Medulla oblongata (tissue), 1 donor: Measurements from ENCODE around the gene UFD1.

Source experiments
- DNase-seq: peaks from one replicate; pipeline ENCODE4 v3.0.0-alpha.2; 2015; ENCODE audit errors: extremely low spot score

UFD1 gene

DNA sequence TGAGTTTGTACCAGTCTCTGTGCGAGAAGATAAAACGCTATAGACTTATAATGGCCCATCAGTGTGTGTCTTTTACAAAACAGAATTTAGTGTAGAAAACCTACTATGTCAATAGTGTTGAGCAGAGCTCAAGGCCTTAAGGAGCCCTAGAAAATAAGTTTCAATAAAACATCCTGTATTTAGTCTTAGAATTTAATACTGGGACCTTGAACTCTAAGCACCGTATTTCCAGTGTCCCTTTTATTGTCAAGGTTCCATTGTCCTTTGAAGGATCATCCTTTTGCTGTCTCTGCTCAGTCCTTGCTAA is 17.3 kb upstream of the UFD1 start:
- DNase-seq, result no peak

DNA sequence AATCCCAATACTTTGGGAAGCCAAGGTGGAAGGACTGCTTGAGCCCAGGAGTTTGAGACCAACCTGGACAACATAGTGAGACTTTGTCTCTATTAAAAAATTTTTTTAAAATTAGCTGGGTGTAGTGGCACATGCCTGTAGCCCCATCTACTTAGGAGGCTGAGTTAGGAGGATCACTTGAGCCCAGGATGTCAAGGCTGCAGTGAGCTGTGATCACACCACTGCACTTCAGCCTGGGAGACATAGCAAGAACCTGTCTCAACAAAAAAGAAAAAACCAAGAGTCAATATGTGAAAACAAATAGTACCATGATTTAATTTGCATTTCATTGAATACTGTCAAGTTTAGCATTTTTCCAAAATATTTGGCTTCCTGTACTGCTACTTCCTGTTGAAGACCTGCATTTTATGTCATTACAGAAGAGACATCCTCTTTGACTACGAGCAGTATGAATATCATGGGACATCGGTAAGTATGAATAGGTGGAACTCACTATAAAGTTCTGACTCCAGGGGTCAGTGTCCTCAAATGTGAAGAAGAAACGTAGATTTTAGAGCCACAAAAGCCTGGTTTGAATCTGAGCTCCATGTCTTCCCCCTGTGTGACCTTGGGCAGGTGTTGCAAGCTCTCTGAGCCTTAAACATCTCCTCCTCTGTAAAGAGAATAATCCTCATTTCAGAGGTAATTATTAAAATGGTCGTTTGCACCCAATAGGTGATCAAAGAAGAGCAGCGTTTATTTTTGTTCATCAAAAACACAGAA is 16.8 kb upstream of the UFD1 start:
- no peak for DNase-seq

DNA sequence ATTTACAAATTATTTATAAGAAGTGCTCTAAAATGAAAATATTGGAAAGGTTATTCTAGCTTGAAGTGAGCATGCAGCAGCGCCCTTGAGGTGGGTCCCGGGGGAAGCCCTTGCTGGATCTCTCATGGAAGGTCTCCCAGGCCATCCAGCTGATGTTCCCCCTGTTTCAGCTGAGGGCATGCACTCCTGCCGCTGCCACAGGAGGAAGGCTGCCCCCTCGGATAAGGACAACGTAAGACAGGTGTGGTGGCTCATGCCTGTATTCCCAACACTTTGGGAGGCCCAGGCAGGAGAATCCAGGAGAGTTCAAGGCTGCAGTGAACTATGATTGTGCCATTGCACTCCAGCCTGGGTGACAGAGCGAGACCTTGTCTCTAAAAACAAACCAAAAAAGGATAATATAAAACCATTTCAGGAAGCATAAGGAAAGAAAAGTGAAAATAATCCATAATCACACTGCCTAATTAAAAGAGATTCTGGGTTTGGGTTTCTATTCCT is 15.7 kb upstream of the UFD1 start:
- DNase-seq, result no peak

DNA sequence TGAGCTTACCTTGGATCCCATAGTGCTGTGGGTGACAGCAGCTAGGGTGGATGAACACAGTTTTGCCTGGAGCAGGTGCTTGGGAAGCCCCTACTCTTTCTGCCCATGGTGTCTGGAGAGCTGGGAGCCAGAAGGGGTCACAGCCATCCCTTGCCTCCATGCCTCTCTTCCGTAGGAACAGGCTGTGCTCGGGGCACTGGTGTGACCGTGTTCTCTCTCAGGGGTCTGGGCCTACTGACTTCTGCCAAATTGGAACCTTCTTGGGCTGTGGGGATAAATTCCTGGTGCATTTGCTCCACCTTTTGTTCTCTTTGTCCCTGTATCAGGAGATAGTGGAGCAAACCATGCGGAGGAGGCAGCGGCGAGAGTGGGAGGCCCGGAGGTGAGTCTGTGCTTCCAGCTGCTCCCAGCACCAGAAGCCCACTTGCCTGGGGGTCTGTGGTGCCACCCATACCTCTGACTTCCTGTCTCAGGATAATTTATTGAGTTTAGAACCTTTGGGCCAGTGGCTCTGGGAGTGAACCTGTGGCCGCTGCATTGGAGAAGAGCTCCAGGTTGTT is 15.1 kb upstream of the UFD1 start:
- no peak for DNase-seq

DNA sequence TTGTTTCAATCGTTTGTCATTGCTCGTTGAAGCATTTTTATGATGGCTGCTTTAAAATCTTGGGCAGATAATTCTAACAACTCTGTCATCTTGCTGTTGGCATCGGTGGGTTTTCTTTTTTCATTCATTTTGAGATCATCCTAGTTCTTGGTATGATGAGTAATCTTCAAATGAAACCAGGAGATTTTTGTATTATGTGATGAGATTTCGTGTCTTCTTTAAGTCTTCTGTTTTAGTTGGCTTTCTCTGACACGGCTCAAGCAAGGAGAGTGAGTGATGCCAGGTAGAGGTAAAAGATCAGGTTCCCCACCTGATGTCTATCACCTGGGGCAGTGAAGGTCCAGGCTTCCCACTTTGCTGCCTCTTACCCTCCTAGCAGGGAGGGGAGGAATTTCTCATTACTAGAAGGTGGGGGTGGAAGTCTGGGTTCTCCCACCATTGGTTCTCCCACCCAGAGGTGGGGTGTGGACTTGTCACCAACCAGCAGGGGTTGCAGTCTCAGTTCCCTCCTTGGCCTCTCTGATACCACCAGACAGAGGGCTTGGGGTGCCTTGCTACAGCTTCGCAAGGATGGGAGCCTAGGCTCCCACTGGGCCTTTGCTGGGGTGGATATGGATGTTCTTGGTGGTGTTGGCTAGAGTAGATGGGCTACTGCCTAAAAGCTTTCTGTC is 13.6 kb upstream of the UFD1 start:
- DNase-seq, result no peak

DNA sequence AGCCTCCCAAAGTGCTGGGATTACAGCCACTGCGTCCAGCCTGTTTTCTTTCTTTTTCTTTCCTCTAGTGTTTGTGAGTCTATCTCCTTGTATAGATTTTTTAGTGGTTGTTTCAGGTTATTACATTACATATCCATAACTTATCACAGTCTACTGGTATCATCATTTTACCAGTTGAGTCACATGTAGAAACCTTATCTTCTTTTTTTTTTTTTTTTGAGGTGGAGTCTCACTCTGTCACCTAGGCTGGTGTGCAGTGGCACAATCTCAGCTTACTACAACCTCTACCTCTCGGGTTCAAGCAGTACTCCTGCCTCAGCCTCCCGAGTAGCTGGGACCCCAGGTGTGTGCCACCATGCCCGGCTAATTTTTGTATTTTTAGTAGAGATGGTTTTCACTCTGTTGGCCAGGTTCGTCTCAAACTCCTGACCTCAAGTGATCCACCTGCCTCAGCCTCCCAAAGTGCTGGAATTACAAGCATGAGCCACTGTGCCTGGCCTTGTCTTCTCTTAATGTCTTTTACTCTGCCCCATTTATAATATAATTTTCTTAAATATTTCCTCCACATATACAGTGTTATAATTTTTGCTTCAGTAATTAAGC is 11.7 kb upstream of the UFD1 start:
- no peak for DNase-seq

DNA sequence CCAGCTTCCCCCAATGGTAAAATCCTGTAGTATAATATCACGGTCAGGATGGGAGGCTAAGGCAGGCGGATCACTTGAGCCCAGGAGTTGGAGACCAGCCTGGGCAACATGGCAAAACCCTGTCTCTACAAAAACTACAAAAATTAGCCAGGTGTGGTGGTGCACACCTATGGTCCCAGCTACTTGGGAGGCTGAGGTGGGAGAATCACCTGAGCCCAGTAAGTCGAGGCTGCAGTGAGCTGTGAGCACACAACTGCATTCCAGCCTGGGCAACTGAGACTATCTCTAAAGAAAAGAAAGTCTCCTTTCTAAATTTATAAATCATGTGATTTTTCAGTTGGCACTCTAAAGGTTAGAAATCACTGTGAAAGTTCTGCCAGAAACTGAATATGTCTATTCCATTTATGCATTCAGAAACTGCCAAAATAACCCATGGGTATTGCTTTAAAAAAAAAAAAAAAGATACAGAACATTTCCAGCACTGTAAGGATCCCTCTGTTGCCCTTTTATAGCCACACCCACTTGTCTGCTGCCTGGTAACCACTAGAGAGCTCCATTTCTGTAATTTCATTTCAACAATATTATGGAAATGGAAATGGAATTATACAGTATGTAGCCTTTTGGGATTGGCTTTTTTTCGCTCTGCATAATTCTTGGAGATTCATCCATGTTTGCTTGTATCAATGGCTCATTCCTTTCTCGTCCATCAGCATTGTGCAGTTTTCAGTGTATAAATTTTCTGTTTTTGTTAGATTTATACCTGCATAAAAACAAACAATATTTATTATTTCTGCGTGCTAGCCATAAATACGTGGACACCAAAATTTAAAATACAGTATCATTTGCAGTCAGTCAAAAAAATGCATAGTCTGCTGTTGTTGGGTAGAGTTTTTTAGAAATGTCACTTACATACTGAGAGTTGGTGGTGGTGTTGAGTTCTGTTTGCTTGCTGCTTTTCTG is 10.2 kb upstream of the UFD1 start:
- no peak for DNase-seq

DNA sequence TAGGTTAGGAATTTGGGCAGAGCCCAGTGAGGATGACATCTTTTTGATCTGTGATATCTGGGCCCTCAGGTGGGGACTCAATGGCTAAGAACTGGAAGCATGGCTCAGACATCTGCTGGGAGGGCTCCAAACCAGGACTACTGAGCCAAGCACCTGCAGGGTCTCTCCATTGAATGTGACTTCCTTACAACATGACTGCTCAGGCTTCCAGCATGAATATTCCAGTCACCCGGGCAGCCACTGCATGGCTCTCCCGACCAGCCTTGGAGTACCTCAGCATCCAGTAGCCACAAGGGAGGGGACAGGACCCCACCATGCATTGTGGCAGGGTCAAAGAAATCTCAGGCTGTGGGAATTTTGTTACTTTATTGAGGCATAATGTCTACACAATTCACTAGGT is 9.3 kb upstream of the UFD1 start:
- DNase-seq, result no peak

DNA sequence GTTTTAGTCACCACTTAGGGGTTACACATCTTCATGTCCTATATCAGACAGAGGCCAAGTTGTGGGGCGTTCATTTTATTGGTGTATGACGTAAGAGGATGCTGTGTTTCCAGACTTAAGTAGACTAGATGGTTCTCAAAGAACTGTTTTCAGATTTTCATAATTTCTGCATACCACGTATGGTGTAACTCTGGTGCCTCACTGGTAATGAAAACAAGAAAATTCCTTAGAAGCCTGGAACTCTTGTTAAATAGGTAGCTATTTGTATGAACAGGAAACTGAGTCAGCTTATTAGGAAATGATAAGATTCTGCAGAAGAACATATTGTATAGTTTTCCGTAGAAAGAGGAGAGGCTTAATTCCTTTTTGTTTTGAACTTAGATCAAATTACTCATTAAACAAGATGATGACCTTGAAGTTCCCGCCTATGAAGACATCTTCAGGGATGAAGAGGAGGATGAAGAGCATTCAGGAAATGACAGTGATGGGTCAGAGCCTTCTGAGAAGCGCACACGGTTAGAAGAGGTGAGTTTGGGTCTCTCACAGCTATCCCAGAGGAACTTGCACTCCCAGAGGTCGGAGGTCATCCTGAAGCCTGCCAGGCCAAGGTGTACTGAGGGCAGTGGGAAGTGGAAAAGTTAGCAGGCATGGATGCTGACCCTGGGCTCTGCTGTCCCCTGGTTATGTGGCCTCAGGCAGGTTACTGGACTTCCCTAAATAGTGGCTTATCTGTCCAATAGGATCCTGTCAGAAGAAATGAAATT is 4.7 kb upstream of the UFD1 start:
- DNase-seq, result no peak

DNA sequence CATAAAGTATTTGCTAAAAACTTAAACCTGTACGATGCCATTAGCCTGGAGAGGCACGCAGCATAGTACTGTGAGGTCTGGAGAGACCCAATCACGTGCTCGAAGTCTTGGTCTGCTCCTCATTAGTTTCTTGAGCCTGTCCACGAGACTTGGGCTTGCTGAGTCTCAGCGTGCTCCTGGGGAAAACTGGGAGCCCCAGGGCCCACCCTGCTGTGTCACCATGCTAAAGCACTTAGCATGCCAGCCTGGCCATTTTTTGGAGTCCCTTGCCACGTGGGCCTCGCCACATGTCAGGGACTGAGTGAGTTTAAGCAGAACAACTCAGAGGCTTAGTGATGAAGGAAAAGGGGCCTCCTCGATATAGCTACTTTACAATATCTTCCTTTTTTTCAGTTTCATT is 3.3 kb upstream of the UFD1 start:
- DNase-seq, result no peak

DNA sequence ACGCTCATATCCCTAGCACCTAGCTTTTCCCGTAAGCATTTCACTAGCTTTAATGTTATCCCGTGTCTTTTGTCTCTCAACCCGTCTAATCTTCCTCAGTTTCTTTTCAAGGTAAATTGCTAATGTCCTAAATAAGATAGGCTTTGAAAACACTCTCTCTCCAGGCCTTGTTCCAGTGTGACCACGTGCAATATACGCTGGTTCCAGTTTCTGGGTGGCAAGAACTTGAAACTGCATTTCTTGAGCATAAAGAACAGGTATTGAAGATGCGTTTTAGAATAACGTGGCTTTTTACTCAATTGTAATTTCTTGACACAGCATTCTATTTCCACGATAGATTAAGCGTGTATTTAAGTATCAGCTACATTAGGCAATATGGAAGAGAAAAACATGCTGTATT is 1.8 kb upstream of the UFD1 start:
- no peak for DNase-seq

DNA sequence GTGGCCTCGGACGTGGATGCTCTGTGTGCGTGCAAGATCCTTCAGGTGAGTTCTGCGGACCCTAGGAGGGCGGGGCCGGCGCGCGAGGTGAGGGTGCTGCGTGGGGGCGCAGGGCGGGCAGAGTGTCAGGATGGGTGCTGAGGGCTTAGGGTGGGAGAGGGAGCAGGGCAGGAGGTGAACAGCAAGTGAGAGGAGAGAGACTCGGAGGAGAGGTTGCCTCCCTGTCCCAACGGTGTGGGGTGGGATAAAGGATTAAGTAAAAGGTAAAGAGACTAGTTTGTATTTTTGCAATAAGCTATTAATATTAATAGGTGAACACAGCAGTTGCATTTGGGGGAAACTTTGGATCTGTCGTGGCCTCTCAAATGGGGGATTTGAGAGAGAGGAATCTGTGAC is 1.2 kb upstream of the UFD1 start:
- no peak for DNase-seq

DNA sequence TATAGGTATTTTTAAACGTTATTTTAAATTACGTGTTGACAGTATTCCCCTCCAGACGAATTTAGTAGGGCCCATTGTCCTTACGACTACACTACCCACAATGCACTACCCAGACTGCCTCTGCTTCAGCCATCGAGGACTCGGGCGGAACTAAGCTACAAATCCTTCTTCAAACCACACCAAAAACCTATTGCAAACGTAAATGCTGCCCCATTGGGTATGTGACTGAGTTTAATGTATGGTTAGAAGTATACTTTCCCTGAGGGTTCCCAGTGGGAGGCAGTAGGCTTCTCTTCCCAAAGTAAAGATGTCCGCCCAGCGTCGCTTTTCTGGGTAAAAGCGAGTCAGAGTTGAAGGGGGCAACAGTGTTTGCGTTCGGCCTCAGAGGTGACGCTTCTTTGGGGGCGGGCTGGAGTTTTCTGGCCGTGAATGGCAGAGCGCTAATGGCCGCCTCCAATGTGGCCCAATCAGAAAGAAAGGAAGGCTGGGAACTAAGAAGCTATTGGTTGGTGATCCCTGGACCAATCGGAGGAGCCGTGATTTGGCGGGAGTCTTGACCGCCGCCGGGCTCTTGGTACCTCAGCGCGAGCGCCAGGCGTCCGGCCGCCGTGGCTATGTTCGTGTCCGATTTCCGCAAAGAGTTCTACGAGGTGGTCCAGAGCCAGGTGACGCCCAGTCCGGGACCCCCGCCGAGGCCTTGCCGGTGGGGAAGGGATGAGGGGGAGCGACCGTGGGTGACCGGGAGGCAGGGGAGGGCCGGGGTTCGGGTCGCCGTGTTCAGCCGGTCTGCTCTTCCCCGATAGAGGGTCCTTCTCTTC is 571 bp upstream of the UFD1 start, which contains the start of gene CDC45:
CDC45 (plus strand) TSS at position 566 of the 818 bp plus-strand sequence; CDS start at position 615, 49 bp downstream.
- DNase-seq, result peak; percentile 99

DNA sequence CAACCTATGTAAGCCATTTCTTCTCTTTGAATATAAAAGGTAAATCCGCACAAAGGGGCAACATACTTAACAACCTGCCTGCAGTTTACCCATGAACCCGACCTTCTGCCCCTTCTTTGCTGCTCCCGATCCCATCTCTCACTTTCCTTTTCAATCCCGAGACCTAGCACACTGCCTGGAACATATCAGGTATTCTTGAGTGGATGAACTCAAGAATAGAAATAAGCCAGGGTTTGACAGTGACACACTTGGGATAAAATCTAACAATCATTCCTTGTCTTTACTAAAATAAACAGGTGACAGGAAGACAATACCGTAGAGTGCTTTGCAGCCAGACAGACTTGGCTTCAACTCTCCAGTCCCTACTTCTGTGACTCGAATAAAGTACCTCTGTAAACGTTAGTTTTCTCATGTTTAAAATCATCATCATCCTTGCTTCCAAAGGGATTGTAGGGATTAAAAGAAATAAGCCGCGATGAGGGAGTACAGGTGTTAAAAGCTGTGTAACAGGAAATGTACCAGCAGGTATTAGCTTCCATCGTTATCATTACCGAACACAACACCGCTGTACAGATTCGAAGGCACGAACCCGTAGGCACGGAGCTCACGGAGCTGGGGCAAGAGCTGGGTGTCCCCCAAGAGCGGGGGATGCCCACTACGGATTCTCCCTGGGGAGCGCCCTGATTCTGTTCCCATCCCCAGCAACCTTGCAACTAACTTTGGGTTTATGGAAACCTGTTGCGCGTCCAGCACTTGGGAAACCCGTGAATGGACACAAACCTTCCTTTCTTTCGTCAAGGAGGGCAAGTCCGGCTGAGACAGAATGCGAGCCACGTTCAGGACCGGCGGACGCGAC is 720 bp downstream of the UFD1 start:
- DNase-seq, result peak; percentile 16

DNA sequence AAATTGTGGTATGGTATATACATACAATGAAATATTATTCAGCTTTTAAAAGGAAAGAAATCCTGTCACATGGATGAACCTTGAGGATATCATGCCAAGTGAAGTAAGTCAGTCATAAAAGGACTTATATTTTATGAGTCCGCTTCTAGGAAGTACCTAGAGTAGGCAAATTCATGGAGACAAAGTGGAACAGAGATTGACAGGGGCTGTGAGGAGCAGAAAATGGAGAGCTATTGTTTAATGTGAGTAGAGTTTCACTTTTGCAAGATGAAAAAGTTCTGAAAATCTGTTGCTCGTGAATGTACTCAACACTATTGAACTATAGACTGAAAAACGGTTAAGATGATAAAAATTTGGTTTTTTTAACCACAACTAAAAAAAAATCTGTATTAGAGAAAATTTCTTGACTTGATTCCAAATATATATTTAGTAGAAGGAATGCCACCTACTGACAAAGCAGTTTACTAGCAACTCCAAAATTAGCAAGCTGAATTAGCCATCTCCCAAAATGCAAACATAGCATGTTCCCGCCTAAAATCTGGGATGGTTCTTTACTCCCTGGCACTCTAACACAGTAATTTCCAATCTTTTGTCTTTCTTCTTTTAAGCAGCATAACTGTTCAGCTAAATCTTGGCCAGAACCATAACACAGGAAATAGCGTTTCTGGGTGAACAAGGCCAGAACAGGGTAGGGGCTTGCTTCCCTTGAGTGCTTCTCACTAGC is 1.5 kb downstream of the UFD1 start:
- peak; percentile 15 for DNase-seq

DNA sequence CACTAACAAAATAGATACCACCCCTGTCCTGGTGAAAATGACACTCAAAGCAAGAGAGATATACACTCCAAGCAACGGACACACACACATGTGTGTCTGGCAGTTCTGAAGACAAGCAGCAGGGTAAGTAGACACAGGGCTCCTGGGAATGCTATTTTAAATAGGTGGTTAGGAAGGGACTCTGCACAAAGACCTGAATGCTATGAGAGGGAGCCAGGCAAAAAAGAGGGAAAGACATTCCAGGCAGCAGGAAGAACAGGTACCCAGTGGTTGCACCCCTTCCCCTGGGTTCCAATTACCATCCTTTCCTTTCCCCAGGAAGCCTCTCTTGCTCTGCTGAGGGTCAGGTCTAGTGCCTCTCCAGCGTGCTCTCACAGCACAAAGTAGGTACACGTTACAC is 3.0 kb downstream of the UFD1 start:
- no peak for DNase-seq

DNA sequence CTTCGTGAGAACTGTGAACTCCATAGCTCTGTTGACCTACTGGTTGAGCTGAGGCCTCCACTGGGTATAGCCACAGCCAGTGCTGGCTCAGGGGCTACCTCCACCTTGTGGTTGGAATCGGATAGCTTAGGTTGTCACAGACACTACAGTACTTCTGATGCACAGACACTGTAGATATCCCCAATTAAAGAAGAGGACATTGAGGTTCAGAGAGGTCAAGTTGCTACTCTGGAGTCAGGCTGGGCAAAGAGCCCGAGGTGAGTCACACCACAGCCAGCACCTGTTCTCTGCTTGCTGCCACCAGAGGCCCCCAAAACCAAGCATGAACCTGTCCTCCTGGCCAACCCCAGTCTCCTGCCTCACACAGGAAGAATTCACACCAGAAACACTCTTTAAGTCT is 5.4 kb downstream of the UFD1 start:
- no peak for DNase-seq

DNA sequence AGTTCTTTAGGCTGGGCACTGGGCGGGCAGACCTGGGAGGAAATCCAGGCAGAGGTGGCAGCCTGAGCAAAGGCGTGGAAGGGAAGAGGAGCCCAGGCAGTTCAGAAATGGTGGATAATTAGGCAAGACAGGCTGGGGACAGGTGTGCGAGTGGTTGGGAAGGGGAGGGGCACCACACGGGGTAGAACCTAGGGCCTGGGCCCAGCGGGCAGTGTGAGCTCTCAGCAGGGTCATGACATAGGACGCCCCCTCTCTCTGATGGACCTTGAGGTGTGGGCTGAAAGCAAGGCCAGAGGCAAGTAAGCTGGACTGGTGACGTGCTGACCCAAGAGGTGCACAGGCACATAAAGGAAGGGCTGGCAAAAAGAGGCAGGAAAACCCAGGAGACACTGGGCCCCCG is 6.8 kb downstream of the UFD1 start:
- no peak for DNase-seq
